HUES48 (cell line): Measurements from ENCODE around the gene ELMO2.

ENCODE experiments used
- H3K27ac ChIP-seq: one replicate; pipeline ENCODE4 v1.7.0; 2013; ENCODE audit warnings: low read depth, low read length, inconsistent platforms
- H3K27me3 ChIP-seq: 2 replicates; pipeline ENCODE4 v1.6.1; 2013; ENCODE audit warnings: mild to moderate bottlenecking, low read length; ENCODE audit not compliant: control insufficient read depth, insufficient read depth
- H3K36me3 ChIP-seq: 2 replicates; pipeline ENCODE4 v1.6.1; 2013; ENCODE audit warnings: low read length; ENCODE audit not compliant: control insufficient read depth, insufficient read depth
- H3K4me1 ChIP-seq: 2 replicates; pipeline ENCODE4 v1.6.1; 2013; ENCODE audit warnings: mild to moderate bottlenecking, low read length; ENCODE audit not compliant: control insufficient read depth, insufficient read depth
- H3K4me3 ChIP-seq: 2 replicates; pipeline ENCODE4 v1.5.1; 2013; ENCODE audit warnings: mild to moderate bottlenecking, low read depth, low read length
- H3K9ac ChIP-seq: 2 replicates; pipeline ENCODE4 v1.6.1; 2013; ENCODE audit warnings: mild to moderate bottlenecking, low read depth, low read length, moderate library complexity
- H3K9me3 ChIP-seq: 2 replicates; pipeline ENCODE4 v1.6.1; 2013; ENCODE audit warnings: low read length; ENCODE audit not compliant: control insufficient read depth, insufficient read depth

The ELMO2 gene

GRCh38 chr20:46316984-46317684, 89.3 kb downstream of the ELMO2 start:
- no peak overlapping the region for H3K27ac ChIP-seq
- H3K27me3 ChIP-seq: peaks cover 42% of the 10 kb centered on the region

More at GRCh38 chr20:46316984-46317684, 89.3 kb downstream of the ELMO2 start:
- no peak overlapping the region for H3K9ac ChIP-seq
- no peaks in the 10 kb centered on the region for H3K4me1 ChIP-seq
- H3K9me3 ChIP-seq: no peaks in the 10 kb centered on the region
- no peaks in the 10 kb centered on the region for H3K36me3 ChIP-seq
- H3K4me3 ChIP-seq: no peak overlapping the region
